ENCODE measurements around the gene ODF2L. TPM values are rescaled to one million over a fixed set of nuclear protein-coding genes. Genes with fewer than 3 reads are reported as not detected.

Gene ODF2L
- total and polyA plus RNA-seq, 4 donors: 16.5 to 127 (median 71.4) TPM

DNA sequence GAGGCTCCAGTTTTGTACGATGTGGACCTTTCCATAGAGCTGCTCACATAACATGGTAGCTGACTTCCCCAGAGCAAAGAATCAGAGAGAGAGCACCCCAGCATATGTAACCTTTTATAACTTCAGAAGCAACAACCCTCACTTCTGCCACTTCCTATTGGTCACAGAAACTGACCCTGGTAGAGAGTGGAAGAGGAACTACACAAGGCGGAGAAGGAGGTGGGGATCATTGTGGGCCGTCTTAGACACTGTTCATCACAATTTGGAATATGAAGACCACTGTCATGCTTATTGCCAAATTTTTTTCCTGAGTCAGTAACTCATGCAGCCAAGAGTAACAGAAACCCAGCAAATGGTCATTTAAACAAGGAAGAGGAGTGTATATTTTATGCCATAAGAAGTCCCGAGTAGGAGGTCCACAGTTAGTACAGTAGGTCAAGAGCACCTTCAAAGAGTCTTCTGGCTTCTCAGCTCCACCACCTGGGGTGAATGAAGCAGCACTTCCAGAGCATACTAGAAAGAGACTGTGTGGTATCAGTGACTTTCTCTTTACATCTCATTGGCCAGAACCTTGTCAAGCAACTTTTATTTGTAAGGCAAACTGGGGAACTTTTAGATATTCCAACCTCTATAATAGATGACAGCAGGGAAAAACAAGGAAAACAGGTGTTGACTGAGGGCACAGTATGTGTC, 71.8 kb downstream of the ODF2L start:
- TF ChIP-seq CTCF (IDR thresholded peaks at IDR 0.05; ENCODE audit: control extremely low read depth, extremely low read depth): no peak
- ATAC-seq (ENCODE audit: insufficient read depth, low FRiP score) (no peak), DNase-seq (no peak)
- Histone ChIP-seq H3K9me3 (ENCODE audit: control insufficient read depth in 4 of 4, insufficient read depth in 3 of 4, low read length in 3 of 4) (peaks cover 0 to 3% (median 0%) of the 10 kb centered on the region in 4 donors), H3K4me3 (no peak overlapping the region), H3K27me3 (ENCODE audit: control insufficient read depth in 3 of 3, insufficient read depth in 3 of 3, low read length in 2 of 3) (no peaks in the 10 kb centered on the region), H3K9ac (ENCODE audit: insufficient read depth in 1 of 2, low read length in 2 of 2) (no peak overlapping the region), H3K36me3 (ENCODE audit: control insufficient read depth in 4 of 4, insufficient read depth in 4 of 4, low read length in 4 of 4) (peaks cover 0 to 2% (median 0%) of the 10 kb centered on the region in 4 donors), H3K4me1 (ENCODE audit: control insufficient read depth in 5 of 5, insufficient read depth in 5 of 5, low read length in 5 of 5) (peaks cover 0 to 6% (median 3%) of the 10 kb centered on the region in 5 donors), H3K27ac (ENCODE audit: low read depth in 1 of 2, low read length in 1 of 2) (no peak overlapping the region)
- 73 to 74% methylated on average over 4 of the region's 4 CpGs for WGBS, 2 donors

- no peak overlapping the region for H3K27ac ChIP-seq (ENCODE audit: low read depth in 1 of 2, low read length in 1 of 2)
- H3K9ac ChIP-seq (ENCODE audit: insufficient read depth in 1 of 2, low read length in 2 of 2): no peak overlapping the region
- H3K4me3 ChIP-seq: no peak overlapping the region
- no peaks in the 10 kb centered on the region for H3K36me3 ChIP-seq (ENCODE audit: control insufficient read depth in 4 of 4, insufficient read depth in 4 of 4, low read length in 4 of 4)
- WGBS, 2 donors: 88 to 91% methylated on average over 3 of the region's 3 CpGs
- ATAC-seq (ENCODE audit: insufficient read depth, low FRiP score) (no peak), DNase-seq (no peak)
- H3K4me1 ChIP-seq (ENCODE audit: control insufficient read depth in 5 of 5, insufficient read depth in 5 of 5, low read length in 5 of 5): peaks cover 0 to 6% (median 3%) of the 10 kb centered on the region in 5 donors
- peaks cover 0 to 3% (median 0%) of the 10 kb centered on the region in 4 donors for H3K9me3 ChIP-seq (ENCODE audit: control insufficient read depth in 4 of 4, insufficient read depth in 3 of 4, low read length in 3 of 4)
- TF ChIP-seq CTCF (IDR thresholded peaks at IDR 0.05; ENCODE audit: control extremely low read depth, extremely low read depth): no peak
- no peaks in the 10 kb centered on the region for H3K27me3 ChIP-seq (ENCODE audit: control insufficient read depth in 3 of 3, insufficient read depth in 3 of 3, low read length in 2 of 3)
Observed at GRCh38 chr1:86322241-86322640, 73.9 kb downstream of the ODF2L start.

DNA sequence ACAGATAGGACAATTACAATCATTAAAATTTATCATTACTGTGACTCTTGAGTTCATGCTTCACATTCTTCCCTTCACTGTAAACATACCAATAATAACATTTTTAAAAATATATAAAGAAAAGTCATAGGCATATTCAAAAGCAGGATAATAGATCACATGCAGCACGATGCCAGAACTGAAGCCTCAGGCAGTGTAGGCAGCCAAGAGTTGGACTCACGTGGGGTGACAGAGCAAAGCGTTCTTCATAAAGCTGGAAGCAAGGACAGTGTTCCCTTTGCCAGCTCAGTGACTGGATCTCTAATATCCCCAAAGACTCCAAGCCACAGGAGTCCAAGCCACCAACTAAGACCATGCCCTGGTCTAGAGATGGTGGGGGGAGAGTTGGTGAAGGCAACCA, 77.7 kb downstream of the ODF2L start:
- WGBS, 2 donors: 74 to 89% methylated on average over 3 of the region's 3 CpGs
- no peak for TF ChIP-seq CTCF (IDR thresholded peaks at IDR 0.05; ENCODE audit: control extremely low read depth, extremely low read depth)
- Histone ChIP-seq H3K4me1 (ENCODE audit: control insufficient read depth in 5 of 5, insufficient read depth in 5 of 5, low read length in 5 of 5) (peaks cover 0 to 3% (median 0%) of the 10 kb centered on the region in 5 donors), H3K9me3 (ENCODE audit: control insufficient read depth in 4 of 4, insufficient read depth in 3 of 4, low read length in 3 of 4) (peaks cover 0 to 3% (median 0%) of the 10 kb centered on the region in 4 donors), H3K27me3 (ENCODE audit: control insufficient read depth in 3 of 3, insufficient read depth in 3 of 3, low read length in 2 of 3) (no peaks in the 10 kb centered on the region), H3K36me3 (ENCODE audit: control insufficient read depth in 4 of 4, insufficient read depth in 4 of 4, low read length in 4 of 4) (no peaks in the 10 kb centered on the region), H3K9ac (ENCODE audit: insufficient read depth in 1 of 2, low read length in 2 of 2) (no peak overlapping the region), H3K27ac (ENCODE audit: low read depth in 1 of 2, low read length in 1 of 2) (no peak overlapping the region), H3K4me3 (no peak overlapping the region)
- ATAC-seq (ENCODE audit: insufficient read depth, low FRiP score) (no peak), DNase-seq (peak in 2 of 3 donors; percentile 12 to 51)

All from lung (tissue), 12 donors.